IMR-90 (cell line): ENCODE data around the gene CEP104. TPM values are rescaled to one million over a fixed set of nuclear protein-coding genes. Genes with fewer than 3 reads are reported as not detected.

Experiments used
- ATAC-seq: fragments of 200-7000 bp; cut with Tn5 transposase; 2 replicates; pipeline ENCODE4 v1.9.1; 2020; ENCODE audit warnings: low read depth, mild to moderate bottlenecking, moderate library complexity
- BruUV-seq: library from RNA; stranded (reverse); fragments of 400-500 nt; replicated peaks from 2 replicates; lab custom pipeline; 2021; lab: Mats Ljungman, UMichigan
- CTCF ChIA-PET: fragments of 300-600 bp; formaldehyde crosslinking; extraction: SDS; loops from one replicate; lab custom pipeline; 2021; ENCODE audit warnings: antibody characterized with exemption; lab: Yijun Ruan, JAX
- POLR2A ChIA-PET: fragments of 300-600 bp; sonication (Branson Sonifier 250); formaldehyde crosslinking; loops from one replicate; lab custom pipeline; 2022; ENCODE audit warnings: antibody characterized with exemption; ENCODE audit not compliant: unreplicated experiment; lab: Charles Lee
- DNase-seq: peaks from one replicate; pipeline ENCODE4 v3.0.0; 2013
- H2AFZ ChIP-seq: replicated peaks from 2 replicates; pipeline ENCODE3; 2013; ENCODE audit warnings: low read length, mild to moderate bottlenecking; ENCODE audit not compliant: poor library complexity
- H2AK5ac ChIP-seq: 2 replicates; pipeline ENCODE4 v1.6.1; 2013; ENCODE audit warnings: low read depth, low read length, inconsistent platforms
- H2AK9ac ChIP-seq: replicated peaks from 2 replicates; pipeline ENCODE3; 2013; ENCODE audit warnings: mild to moderate bottlenecking, low read depth, low read length, moderate library complexity; ENCODE audit not compliant: poor library complexity
- H2BK120ac ChIP-seq: 2 replicates; pipeline ENCODE4 v1.6.1; 2013; ENCODE audit warnings: low read depth, low read length, inconsistent platforms
- H2BK15ac ChIP-seq: 3 replicates; pipeline ENCODE4 v1.6.1; 2013; ENCODE audit warnings: low read depth, low read length, inconsistent platforms
- H2BK20ac ChIP-seq: 2 replicates; pipeline ENCODE4 v1.6.1; 2013; ENCODE audit warnings: low read depth, mild to moderate bottlenecking, inconsistent platforms, low read length, moderate library complexity
- H2BK5ac ChIP-seq: 2 replicates; pipeline ENCODE4 v1.6.1; 2013; ENCODE audit warnings: mild to moderate bottlenecking, low read depth, low read length, inconsistent platforms; ENCODE audit not compliant: poor library complexity, severe bottlenecking
- H3K14ac ChIP-seq: replicated peaks from 2 replicates; pipeline ENCODE4 v1.6.1; 2013; ENCODE audit warnings: low read depth, low read length, inconsistent platforms
- H3K18ac ChIP-seq: 2 replicates; pipeline ENCODE4 v1.6.1; 2013; ENCODE audit warnings: low read depth, low read length, control low read depth
- H3K23ac ChIP-seq: 2 replicates; pipeline ENCODE4 v1.6.1; 2013; ENCODE audit warnings: low read depth, low read length, inconsistent platforms
- H3K27ac ChIP-seq: 2 replicates; pipeline ENCODE4 v1.5.1; 2013; ENCODE audit warnings: mild to moderate bottlenecking, control low read depth, low read length; ENCODE audit not compliant: insufficient read depth
- H3K27me3 ChIP-seq: 2 replicates; pipeline ENCODE4 v1.6.1; 2013; ENCODE audit warnings: low read length; ENCODE audit not compliant: control insufficient read depth, insufficient read depth
- H3K36me3 ChIP-seq: 2 replicates; pipeline ENCODE4 v1.6.1; 2013; ENCODE audit warnings: low read length, mixed read lengths; ENCODE audit not compliant: control insufficient read depth, insufficient read depth
- H3K4ac ChIP-seq: 2 replicates; pipeline ENCODE4 v1.6.1; 2013; ENCODE audit warnings: low read depth, low read length, inconsistent platforms
- H3K4me1 ChIP-seq: 2 replicates; pipeline ENCODE4 v1.6.1; 2013; ENCODE audit warnings: low read length, mixed read lengths; ENCODE audit not compliant: control insufficient read depth, insufficient read depth
- H3K4me2 ChIP-seq: 2 replicates; pipeline ENCODE4 v1.6.1; 2013; ENCODE audit warnings: low read depth, mild to moderate bottlenecking, control low read depth, low read length, moderate library complexity
- H3K4me3 ChIP-seq: 2 replicates; pipeline ENCODE4 v1.5.1; 2013; ENCODE audit warnings: low read depth, mild to moderate bottlenecking, control low read depth, low read length, moderate library complexity; ENCODE audit not compliant: insufficient read depth
- H3K56ac ChIP-seq: 2 replicates; pipeline ENCODE4 v1.6.1; 2013; ENCODE audit warnings: low read length, inconsistent platforms; ENCODE audit not compliant: insufficient read depth; ENCODE audit errors: extremely low read depth
- H3K79me1 ChIP-seq, 2 experiments: 2 replicates each; pipeline ENCODE4 v1.6.1; 2013; ENCODE audit warnings: low read length in 2 of 2, inconsistent platforms in 1 of 2, low read depth in 1 of 2
- H3K9ac ChIP-seq: 2 replicates; pipeline ENCODE4 v1.6.1; 2013; ENCODE audit warnings: low read depth, low read length, control low read depth
- H3K9me1 ChIP-seq: 2 replicates; pipeline ENCODE4 v1.6.1; 2013; ENCODE audit warnings: low read length, inconsistent platforms; ENCODE audit not compliant: insufficient read depth
- H3K9me3 ChIP-seq: 2 replicates; pipeline ENCODE4 v1.6.1; 2013; ENCODE audit warnings: low read length; ENCODE audit not compliant: control insufficient read depth, insufficient read depth
- H4K20me1 ChIP-seq: 2 replicates; pipeline ENCODE4 v1.6.1; 2013; ENCODE audit warnings: low read length, inconsistent platforms; ENCODE audit not compliant: insufficient read depth
- H4K5ac ChIP-seq: 2 replicates; pipeline ENCODE4 v1.6.1; 2013; ENCODE audit warnings: mild to moderate bottlenecking, low read depth, low read length, control low read depth
- H4K8ac ChIP-seq, 2 experiments: 2 replicates each; pipeline ENCODE4 v1.6.1; 2013; ENCODE audit warnings: low read depth in 2 of 2, low read length in 2 of 2, control low read depth in 1 of 2, inconsistent platforms in 1 of 2
- H4K91ac ChIP-seq: 2 replicates; pipeline ENCODE4 v1.6.1; 2013; ENCODE audit warnings: low read depth, low read length, inconsistent platforms; ENCODE audit not compliant: insufficient read depth
- MAZ ChIP-seq: IDR thresholded peaks from 2 replicates; pipeline ENCODE4 v1.6.1; 2012; ENCODE audit warnings: low read depth, mild to moderate bottlenecking, low read length, improper control_type of control experiment, moderate library complexity, borderline replicate concordance
- RAD21 ChIP-seq: IDR thresholded peaks from 2 replicates; pipeline ENCODE4 v1.6.1; 2012; ENCODE audit warnings: low read length, improper control_type of control experiment
- WGBS, 2 experiments: methylation state at CpG; one replicate each; pipeline versions ENCODE4 v1.1.5 to v1.1.7; 2013; ENCODE audit warnings: missing lambda C conversion rate in 2 of 2; ENCODE audit not compliant: insufficient read length in 1 of 2; ENCODE audit errors: extremely low coverage in 2 of 2; 5-methylcytosine and 5-hydroxymethylcytosine counted together
- dilution Hi-C: fragments of 300-500 bp; cut with HindIII; formaldehyde crosslinking; loops from one replicate; pipeline ENCODE4 v1.14.3; 2018; ENCODE audit warnings: low sequenced_read_pairs; ENCODE audit not compliant: unreplicated experiment
- in situ Hi-C: fragments of 300-500 bp; cut with MboI; formaldehyde crosslinking; loops from 3 replicates; pipeline ENCODE4 v1.14.3; 2019; ENCODE audit warnings: low sequenced_read_pairs, inconsistent platforms, mixed read lengths
- intact Hi-C: fragments of 100-400 bp; cut with micrococcal nuclease; formaldehyde crosslinking; loops from 2 replicates; pipeline ENCODE4 v1.10.0; 2022
- polyA plus RNA-seq, 3 experiments: library from polyadenylated mRNA; depleted of rRNA; stranded (reverse); fragments of >200 nt; gene quantifications; 2 replicates each; pipeline ENCODE4 v1.2.3, GENCODE V29; 2012; ENCODE audit warnings: low replicate concordance in 1 of 3
- total RNA-seq: library from RNA; depleted of rRNA; stranded (reverse); fragments of >200 nt; gene quantifications from 2 replicates; pipeline ENCODE4 v1.2.3, GENCODE V29; 2012

CEP104 gene
- total and polyA plus RNA-seq, 2 of the 4 experiments (the other 2 are of a cell fraction): 14.3 to 17.5 TPM

GRCh38 chr1:3850857-3851256, 6.2 kb downstream of the CEP104 start:
- dilution Hi-C loops: no loop called here
- H3K4me3 ChIP-seq: no peak overlapping the region
- H3K4ac ChIP-seq: no peak overlapping the region
- intact Hi-C loops: no loop called here
- H2BK120ac ChIP-seq: no peak overlapping the region
- in situ Hi-C loops: no loop called here
- no peak overlapping the region for H2AK5ac ChIP-seq
- H3K27me3 ChIP-seq: no peaks in the 10 kb centered on the region
- peaks cover 2% of the 10 kb centered on the region; the same call in 1 of the 2 replicates for H3K4me1 ChIP-seq
- no peak overlapping the region for H3K27ac ChIP-seq
- CTCF ChIA-PET: no interaction called here
- H3K79me1 ChIP-seq: peaks cover 16 to 19% of the 10 kb centered on the region in 2 experiments
- no peak overlapping the region for H3K23ac ChIP-seq
- H3K14ac ChIP-seq: no peak overlapping the region
- H2AK9ac ChIP-seq: no peak overlapping the region
- no peak overlapping the region for H4K8ac ChIP-seq
- H2BK15ac ChIP-seq: no peak overlapping the region
- no peak overlapping the region for H3K56ac ChIP-seq
- POLR2A ChIA-PET: no interaction called here
- H2BK5ac ChIP-seq: no peak overlapping the region
- no peak overlapping the region for H2BK20ac ChIP-seq
- ATAC-seq: no peak
- no peak overlapping the region for H3K4me2 ChIP-seq
- WGBS, 2 experiments: 61% methylated on average over 3 of the region's 12 CpGs; no CpG with 5 or more reads in 1 of the 2 experiments
- BruUV-seq: no TSS peak
- no peak overlapping the region for H4K91ac ChIP-seq
- H3K9ac ChIP-seq: no peak overlapping the region
- no peak for DNase-seq
- no peaks in the 10 kb centered on the region for H3K9me3 ChIP-seq
- TF ChIP-seq RAD21: no peak
- TF ChIP-seq MAZ: no peak
- no peak overlapping the region for H3K18ac ChIP-seq
- H4K20me1 ChIP-seq: peaks cover 3% of the 10 kb centered on the region; the same call in 1 of the 2 replicates
- H3K36me3 ChIP-seq: peaks cover 26% of the 10 kb centered on the region
- no peak overlapping the region for H2AFZ ChIP-seq
- H4K5ac ChIP-seq: no peak overlapping the region
- peaks cover 2% of the 10 kb centered on the region; the same call in 1 of the 2 replicates for H3K9me1 ChIP-seq
